Mesendoderm (in vitro differentiated cells): ENCODE measurements around the gene FAM120A.
A peak's percentile ranks its signal among the peaks of the same experiment; 100 is the strongest.

Experiments used
- DNase-seq: peaks from one replicate; pipeline ENCODE4 v3.0.0; 2013
- H2AK5ac ChIP-seq: 2 replicates; pipeline ENCODE4 v1.6.1; 2013; ENCODE audit warnings: low read length, inconsistent platforms
- H2BK120ac ChIP-seq: 2 replicates; pipeline ENCODE4 v1.6.1; 2013; ENCODE audit warnings: low read depth, mild to moderate bottlenecking, low read length, moderate library complexity, mixed read lengths
- H2BK15ac ChIP-seq: replicated peaks from 2 replicates; pipeline ENCODE4 v1.6.1; 2013; ENCODE audit warnings: low read depth, mild to moderate bottlenecking, moderate library complexity
- H2BK5ac ChIP-seq: 2 replicates; pipeline ENCODE4 v1.6.1; 2013; ENCODE audit warnings: low read length, inconsistent platforms
- H3K18ac ChIP-seq: 2 replicates; pipeline ENCODE4 v1.6.1; 2013; ENCODE audit warnings: mild to moderate bottlenecking, low read length, mixed read lengths
- H3K23ac ChIP-seq: one replicate; pipeline ENCODE4 v1.6.1; 2013; ENCODE audit warnings: low read length
- H3K27ac ChIP-seq: 2 replicates; pipeline ENCODE4 v1.5.1; 2013; ENCODE audit warnings: low read depth, mild to moderate bottlenecking, inconsistent platforms, low read length, moderate library complexity
- H3K27me3 ChIP-seq: 2 replicates; pipeline ENCODE4 v1.6.1; 2013; ENCODE audit warnings: low read length, control low read depth, mild to moderate bottlenecking, inconsistent platforms; ENCODE audit not compliant: insufficient read depth, poor library complexity
- H3K36me3 ChIP-seq: 2 replicates; pipeline ENCODE4 v1.6.1; 2013; ENCODE audit warnings: low read length, inconsistent platforms; ENCODE audit not compliant: control insufficient read depth, insufficient read depth
- H3K4ac ChIP-seq: one replicate; pipeline ENCODE4 v1.6.1; 2013; ENCODE audit warnings: low read depth, mild to moderate bottlenecking, low read length, moderate library complexity
- H3K4me1 ChIP-seq: 2 replicates; pipeline ENCODE4 v1.6.1; 2013; ENCODE audit warnings: low read depth, low read length, inconsistent platforms; ENCODE audit not compliant: control insufficient read depth
- H3K4me2 ChIP-seq: 2 replicates; pipeline ENCODE4 v1.6.1; 2013; ENCODE audit warnings: low read length
- H3K4me3 ChIP-seq: 2 replicates; pipeline ENCODE4 v1.5.1; 2013; ENCODE audit warnings: mild to moderate bottlenecking, low read length
- H3K56ac ChIP-seq: one replicate; pipeline ENCODE4 v1.6.1; 2013; ENCODE audit warnings: low read length
- H3K79me1 ChIP-seq: 2 replicates; pipeline ENCODE4 v1.6.1; 2013; ENCODE audit warnings: low read length, inconsistent platforms
- H3K79me2 ChIP-seq: 2 replicates; pipeline ENCODE4 v1.6.1; 2013; ENCODE audit warnings: mild to moderate bottlenecking, low read length; ENCODE audit not compliant: control insufficient read depth, insufficient read depth
- H3K9ac ChIP-seq: 2 replicates; pipeline ENCODE4 v1.6.1; 2013; ENCODE audit warnings: low read length, inconsistent platforms
- H4K5ac ChIP-seq: one replicate; pipeline ENCODE4 v1.6.1; 2013; ENCODE audit warnings: low read length
- H4K8ac ChIP-seq: one replicate; pipeline ENCODE4 v1.6.1; 2013; ENCODE audit warnings: low read depth, mild to moderate bottlenecking, control low read depth, low read length, moderate library complexity
- WGBS: extraction: QIAGEN DNeasy Blood & Tissue Kit; methylation state at CpG from one replicate; pipeline ENCODE4 v1.1.7; 2013; ENCODE audit warnings: low lambda C conversion rate, missing lambda C conversion rate; ENCODE audit not compliant: insufficient coverage; ENCODE audit errors: extremely low coverage; 5-methylcytosine and 5-hydroxymethylcytosine counted together

The FAM120A gene

GRCh38 chr9:93558503-93558902 is 107.0 kb downstream of the FAM120A start:
- no peak overlapping the region for H3K27ac ChIP-seq
- no peak overlapping the region for H3K18ac ChIP-seq
- no peak for DNase-seq
- no peak overlapping the region for H3K56ac ChIP-seq
- no peak overlapping the region for H2BK15ac ChIP-seq
- H2BK120ac ChIP-seq, result no peak overlapping the region
- no peaks in the 10 kb centered on the region for H3K27me3 ChIP-seq
- H3K4me1 ChIP-seq, result no peaks in the 10 kb centered on the region
- H3K4me2 ChIP-seq, result no peak overlapping the region
- no peak overlapping the region for H2AK5ac ChIP-seq
- no peaks in the 10 kb centered on the region for H3K79me1 ChIP-seq
- H3K79me2 ChIP-seq, result no peaks in the 10 kb centered on the region
- no peak overlapping the region for H4K5ac ChIP-seq
- H3K36me3 ChIP-seq, result peaks cover 15% of the 10 kb centered on the region
- no peak overlapping the region for H3K23ac ChIP-seq
- H3K4ac ChIP-seq, result no peak overlapping the region
- H3K9ac ChIP-seq, result no peak overlapping the region
- no CpG with 5 or more reads among the region's 14 CpGs for WGBS
- H3K4me3 ChIP-seq, result no peak overlapping the region
- H4K8ac ChIP-seq, result no peak overlapping the region
- no peak overlapping the region for H2BK5ac ChIP-seq

- Histone ChIP-seq H3K4me3 (no peak overlapping the region), H3K36me3 (peaks cover 15% of the 10 kb centered on the region), H3K79me1 (no peaks in the 10 kb centered on the region), H3K27me3 (no peaks in the 10 kb centered on the region), H3K4ac (no peak overlapping the region), H4K5ac (no peak overlapping the region), H3K9ac (no peak overlapping the region), H3K4me2 (no peak overlapping the region), H3K4me1 (no peaks in the 10 kb centered on the region), H3K56ac (no peak overlapping the region), H3K79me2 (no peaks in the 10 kb centered on the region), H3K23ac (no peak overlapping the region), H3K27ac (no peak overlapping the region), H3K18ac (no peak overlapping the region), H2BK15ac (no peak overlapping the region), H4K8ac (no peak overlapping the region), H2BK120ac (no peak overlapping the region), H2AK5ac (no peak overlapping the region), H2BK5ac (no peak overlapping the region)
- DNase-seq, result no peak
- WGBS, result no CpG with 5 or more reads among the region's 5 CpGs
These were observed 109.5 kb downstream of the FAM120A start for GRCh38 chr9:93560991-93561390.

GRCh38 chr9:93562157-93562556 is 110.7 kb downstream of the FAM120A start:
- Histone ChIP-seq H3K23ac (no peak overlapping the region), H3K18ac (no peak overlapping the region), H3K4me2 (no peak overlapping the region), H2BK5ac (no peak overlapping the region), H3K4ac (no peak overlapping the region), H2BK120ac (no peak overlapping the region), H3K79me2 (no peaks in the 10 kb centered on the region), H3K4me1 (peaks cover 2% of the 10 kb centered on the region), H2AK5ac (no peak overlapping the region), H4K8ac (no peak overlapping the region), H3K27ac (no peak overlapping the region), H3K9ac (no peak overlapping the region), H3K79me1 (no peaks in the 10 kb centered on the region), H2BK15ac (no peak overlapping the region), H4K5ac (no peak overlapping the region), H3K56ac (no peak overlapping the region), H3K4me3 (no peak overlapping the region), H3K27me3 (no peaks in the 10 kb centered on the region), H3K36me3 (peaks cover 15% of the 10 kb centered on the region)
- no peak for DNase-seq
- WGBS, result no CpG with 5 or more reads among the region's 2 CpGs

GRCh38 chr9:93565089-93565488 is 113.6 kb downstream of the FAM120A start:
- no peak overlapping the region for H2AK5ac ChIP-seq
- no peak overlapping the region for H4K5ac ChIP-seq
- no peak for DNase-seq
- H3K4me2 ChIP-seq, result no peak overlapping the region
- no peak overlapping the region for H4K8ac ChIP-seq
- no peak overlapping the region for H3K4ac ChIP-seq
- H3K18ac ChIP-seq, result no peak overlapping the region
- peaks cover 3% of the 10 kb centered on the region for H3K4me1 ChIP-seq
- H2BK5ac ChIP-seq, result no peak overlapping the region
- H2BK120ac ChIP-seq, result no peak overlapping the region
- H3K23ac ChIP-seq, result no peak overlapping the region
- no peak overlapping the region for H3K4me3 ChIP-seq
- no peaks in the 10 kb centered on the region for H3K79me2 ChIP-seq
- H2BK15ac ChIP-seq, result no peak overlapping the region
- H3K27me3 ChIP-seq, result no peaks in the 10 kb centered on the region
- no peak overlapping the region for H3K9ac ChIP-seq
- peaks cover 7% of the 10 kb centered on the region for H3K36me3 ChIP-seq
- H3K79me1 ChIP-seq, result no peaks in the 10 kb centered on the region
- H3K56ac ChIP-seq, result no peak overlapping the region
- H3K27ac ChIP-seq, result no peak overlapping the region
- WGBS, result no CpG with 5 or more reads among the region's 4 CpGs

- peak overlapping the region; percentile 60 for H3K4me3 ChIP-seq
- WGBS, result no CpG with 5 or more reads among the region's 69 CpGs
These were observed 115.2 kb downstream of the FAM120A start for GRCh38 chr9:93566408-93567270.

More at GRCh38 chr9:93566408-93567270, 115.2 kb downstream of the FAM120A start:
- Histone ChIP-seq H3K36me3 (peaks cover 7% of the 10 kb centered on the region), H3K4ac (peak overlapping the region; percentile 44), H2BK15ac (no peak overlapping the region), H3K79me2 (no peaks in the 10 kb centered on the region), H3K79me1 (no peaks in the 10 kb centered on the region), H3K27me3 (no peaks in the 10 kb centered on the region), H4K8ac (peak overlapping the region; percentile 39), H3K18ac (peak overlapping the region; percentile 73), H3K4me1 (peaks cover 3% of the 10 kb centered on the region), H2BK5ac (peak overlapping the region; percentile 59), H4K5ac (no peak overlapping the region), H3K23ac (peak overlapping the region; percentile 94), H2AK5ac (peak overlapping the region; percentile 94), H3K27ac (peak overlapping the region; percentile 73), H3K56ac (peak overlapping the region; percentile 93), H3K9ac (peak overlapping the region; percentile 96), H2BK120ac (no peak overlapping the region), H3K4me2 (peak overlapping the region; percentile 78)
- peak; percentile 96 for DNase-seq
